ENCODE measurements around the gene FRMD4A.

- TF ChIP-seq POLR2AphosphoS5 (IDR thresholded peaks at IDR 0.05; ENCODE audit: low read depth, low read length) (no peak), TAF1 (IDR thresholded peaks at IDR 0.05; ENCODE audit: borderline replicate concordance, low read depth, low read length) (no peak)
Observed at GRCh38 chr10:13789448-13789829, 541.3 kb downstream of the FRMD4A start.

Measured in GM12892 (cell line).